GM21576 (cell line): Measurements from ENCODE around the gene LYRM4.

Source experiments
- ATAC-seq: cut with Tn5 transposase; IDR thresholded peaks from one replicate; pipeline ENCODE4 v1.9.1; 2021; ENCODE audit warnings: mild to moderate bottlenecking, moderate library complexity; ENCODE audit not compliant: unreplicated experiment

LYRM4 gene

DNA sequence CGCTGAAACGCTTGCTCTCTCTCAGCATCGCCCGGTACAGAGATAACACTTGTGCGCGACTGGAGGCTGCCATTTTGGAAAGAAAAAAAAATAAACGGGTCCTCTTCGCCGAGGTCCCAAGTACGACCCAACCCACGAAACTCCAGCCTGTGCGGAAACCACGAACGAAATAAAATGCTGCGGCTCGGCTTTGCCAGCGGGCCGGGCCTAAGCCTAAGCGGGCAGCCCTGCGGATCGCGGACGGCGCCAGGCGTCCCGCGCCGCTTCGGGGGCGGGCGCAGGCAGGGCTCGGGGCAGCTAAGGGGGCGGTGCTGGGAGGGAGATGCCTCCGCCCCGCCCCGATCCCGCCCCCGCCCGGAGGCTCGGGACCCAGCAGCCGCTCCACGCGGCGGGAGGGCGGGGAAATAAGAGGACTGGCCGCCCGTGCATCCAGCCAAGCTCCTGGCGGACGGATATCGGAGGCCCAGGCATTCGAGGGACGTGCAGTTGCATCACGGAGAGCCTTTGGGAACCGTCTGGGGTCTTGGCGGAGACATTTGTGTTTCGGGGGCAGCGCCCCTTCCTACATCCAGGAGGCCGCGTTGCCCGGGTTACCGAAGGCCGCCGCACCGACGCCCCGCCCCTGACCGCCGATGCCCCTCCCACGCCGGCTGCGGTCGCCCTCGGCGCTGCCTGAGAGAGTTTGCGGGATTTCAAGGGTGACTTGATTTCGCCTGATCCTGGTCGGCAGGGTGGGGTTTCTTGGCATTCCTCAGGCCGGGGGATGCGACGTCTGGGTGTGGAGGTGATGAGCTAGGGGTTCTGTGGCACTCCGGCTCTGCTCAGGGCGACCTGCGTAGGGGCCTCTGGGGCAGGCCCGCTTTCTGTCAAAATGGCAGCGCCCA, at the start of gene LYRM4, which contains the start of gene FARS2:
Gene LYRM4, minus strand, starts transcription at position 290 of the 884 bp plus-strand sequence. Its CDS starts 217 bp downstream, at position 73.
Gene FARS2, plus strand, starts transcription at position 853 of the 884 bp plus-strand sequence.
- peak; percentile 74 for ATAC-seq

DNA sequence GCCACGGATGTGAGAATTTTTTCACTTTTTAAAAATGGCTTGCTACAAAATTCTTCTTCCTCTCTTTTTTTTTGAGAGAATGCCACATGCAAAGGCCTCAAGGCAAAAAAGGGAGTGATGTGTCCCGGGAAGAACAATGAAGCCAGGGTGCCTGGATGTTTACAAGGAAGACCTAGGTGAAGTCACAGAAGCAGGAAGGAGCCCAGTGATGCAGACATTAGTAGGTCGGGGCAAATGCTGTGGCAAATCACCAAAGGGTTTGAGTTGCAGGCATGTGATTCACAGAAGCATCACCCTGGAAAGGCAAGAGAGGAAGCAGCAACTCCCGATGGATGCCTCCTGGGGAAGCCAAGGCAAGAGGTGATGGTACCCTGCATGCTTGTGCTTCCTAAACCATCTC, 47.3 kb upstream of the LYRM4 start:
- no peak for ATAC-seq

DNA sequence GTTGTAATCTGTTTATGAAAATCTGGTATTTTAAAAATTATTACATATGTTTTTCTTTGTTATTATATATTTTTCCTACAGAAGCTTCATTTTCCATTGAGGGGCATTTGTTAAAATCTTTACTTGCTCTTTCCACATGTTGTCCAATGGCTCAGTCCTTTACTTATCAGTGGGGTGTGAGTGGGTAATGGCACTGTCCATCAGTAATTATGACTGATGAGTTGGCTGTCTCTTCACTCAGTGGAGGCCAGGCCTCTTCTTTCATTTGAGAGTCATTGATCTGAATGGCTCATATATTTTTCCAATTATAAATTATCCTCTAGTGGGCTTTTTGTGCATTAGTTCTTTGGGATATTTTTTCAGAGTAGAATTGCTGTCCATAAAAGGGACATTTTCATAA, 46.3 kb upstream of the LYRM4 start:
- ATAC-seq, result no peak

DNA sequence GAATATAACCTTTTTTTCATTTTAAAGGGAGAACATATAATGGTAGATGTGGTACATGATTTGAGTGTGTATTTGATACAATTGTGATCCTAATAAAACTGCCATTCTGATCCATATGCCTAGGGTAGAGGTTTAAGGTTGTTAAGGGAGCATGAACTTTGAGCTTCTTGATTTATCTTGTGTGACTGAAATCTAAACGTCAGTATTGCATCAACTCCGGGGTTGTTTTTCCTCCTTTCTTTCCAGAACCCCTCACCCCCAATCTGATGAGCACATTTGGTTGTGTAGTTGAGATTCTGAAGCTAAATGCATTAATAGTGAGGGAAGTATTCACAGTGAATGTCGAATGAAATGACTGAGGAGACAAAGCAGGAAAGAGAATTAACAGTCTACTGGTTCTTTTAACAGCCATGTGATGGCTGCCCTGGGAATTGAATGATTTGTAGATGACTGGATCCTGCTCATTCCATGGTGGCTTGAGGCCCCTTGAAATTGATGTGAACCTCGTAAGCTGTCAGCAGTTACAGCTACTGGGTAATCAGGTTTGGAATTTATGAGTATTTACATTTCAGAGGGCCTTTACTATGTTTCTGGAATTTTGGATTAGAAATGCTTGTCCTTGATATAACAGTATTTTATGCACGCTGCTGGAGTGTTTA, 45.3 kb upstream of the LYRM4 start:
- no peak for ATAC-seq

DNA sequence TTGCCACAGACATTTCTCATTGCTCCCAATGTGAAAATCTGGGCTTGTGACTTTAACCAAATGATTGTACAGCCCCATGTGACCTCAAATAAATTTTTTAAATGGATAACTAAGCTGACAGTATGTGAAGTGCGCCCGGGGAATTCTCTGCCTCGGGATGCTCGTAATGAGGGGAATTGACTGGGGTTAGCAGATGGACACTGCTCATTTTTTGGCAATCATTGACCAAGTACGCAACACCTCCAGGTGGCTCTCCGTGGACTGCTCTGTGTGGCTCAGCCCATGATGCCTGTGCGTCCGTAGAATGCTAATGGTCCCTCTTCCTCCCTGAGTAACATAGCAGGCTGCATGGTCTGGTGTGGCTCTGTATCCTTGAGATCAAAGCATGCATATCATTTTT, 42.9 kb upstream of the LYRM4 start:
- ATAC-seq, result no peak

DNA sequence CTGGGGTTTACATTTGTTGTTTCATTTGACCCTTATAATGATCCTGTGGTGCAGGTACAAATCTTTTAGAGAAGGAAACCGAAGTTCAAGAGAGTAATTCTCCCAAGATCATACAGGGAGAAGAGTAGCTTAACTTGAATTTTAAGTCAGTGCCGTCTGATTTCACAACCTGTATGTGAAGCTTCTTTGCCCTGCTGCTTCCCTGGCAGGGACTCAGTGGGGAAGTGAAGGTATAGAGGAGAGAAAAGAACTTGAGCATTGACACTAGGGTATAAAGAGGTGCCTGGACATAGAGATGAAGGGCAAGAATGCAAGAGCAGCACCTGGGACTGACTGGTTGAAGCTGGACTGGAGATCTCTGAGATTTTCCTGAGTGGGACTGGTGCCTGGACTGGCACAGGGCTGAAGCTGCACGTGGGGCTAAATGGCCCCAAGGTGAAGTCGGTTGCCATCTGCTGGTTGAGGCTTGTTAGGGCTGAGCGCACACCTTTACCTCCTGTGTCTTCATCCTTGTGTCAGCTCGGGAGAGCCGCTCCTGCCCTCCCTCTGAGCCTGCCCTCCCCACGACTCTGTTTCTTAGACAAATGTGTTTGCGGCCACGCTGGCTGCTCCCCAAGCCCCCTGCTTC, 42.4 kb upstream of the LYRM4 start:
- ATAC-seq, result peak; percentile 71

DNA sequence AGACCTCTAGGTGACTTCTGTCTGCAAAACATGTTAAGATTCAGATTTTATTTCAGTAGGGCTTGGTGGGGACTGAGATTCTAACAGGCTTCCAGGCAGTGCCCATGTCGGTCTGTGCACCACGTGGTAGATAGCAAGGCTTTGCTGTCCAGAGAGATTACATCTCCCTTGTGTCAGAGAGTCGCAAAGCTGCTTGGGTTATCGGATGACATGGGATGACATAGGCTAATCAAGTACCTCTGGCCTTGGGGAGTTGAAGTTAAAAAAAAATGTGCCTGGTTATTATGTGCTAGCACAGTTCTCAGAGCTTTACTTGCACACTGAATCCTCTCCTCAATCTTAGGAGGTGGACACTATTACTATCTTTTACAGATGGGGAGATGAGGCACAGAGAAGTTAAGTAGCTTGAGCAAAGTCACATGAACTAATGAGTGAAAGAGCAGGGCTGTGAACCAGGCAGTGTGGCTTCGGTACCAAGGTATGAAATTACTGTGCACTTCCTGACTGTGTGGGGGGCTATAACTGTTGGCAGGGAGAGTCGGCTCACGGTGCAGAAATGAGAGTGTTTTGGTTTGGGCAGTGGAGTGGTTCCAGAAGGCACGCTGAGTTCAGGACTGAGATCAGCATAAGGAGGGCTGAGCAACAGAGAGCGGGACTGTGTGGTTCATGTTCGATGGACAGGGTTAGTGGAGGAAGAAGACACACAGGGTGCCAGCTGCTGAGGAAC, 41.6 kb upstream of the LYRM4 start:
- peak; percentile 77 for ATAC-seq

DNA sequence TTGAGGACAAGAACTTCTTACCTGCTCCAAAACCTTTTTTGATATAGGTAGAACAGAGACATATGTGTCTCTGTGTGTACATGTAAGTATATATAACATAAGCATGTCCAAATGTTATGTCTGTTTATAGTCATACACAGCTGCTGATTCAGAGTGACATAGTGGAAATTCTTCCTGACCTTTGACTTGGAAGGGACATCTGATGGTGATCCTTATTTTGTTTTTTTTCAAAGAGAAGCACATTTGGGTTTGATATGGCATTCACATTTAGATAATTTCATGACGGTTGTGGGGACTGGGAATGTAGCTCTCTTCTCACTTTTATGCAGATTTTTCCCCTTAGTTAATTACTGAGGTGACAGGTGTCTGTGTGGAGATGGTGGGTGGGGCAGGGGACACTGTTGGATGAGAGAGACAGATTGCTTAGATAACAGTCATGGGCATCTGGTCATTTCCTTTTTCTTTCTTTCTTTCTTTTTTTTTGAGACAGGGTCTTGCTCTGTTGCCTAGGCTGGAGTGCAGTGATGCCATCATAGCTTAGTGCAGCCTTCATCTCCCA, 39.5 kb upstream of the LYRM4 start:
- ATAC-seq, result no peak

DNA sequence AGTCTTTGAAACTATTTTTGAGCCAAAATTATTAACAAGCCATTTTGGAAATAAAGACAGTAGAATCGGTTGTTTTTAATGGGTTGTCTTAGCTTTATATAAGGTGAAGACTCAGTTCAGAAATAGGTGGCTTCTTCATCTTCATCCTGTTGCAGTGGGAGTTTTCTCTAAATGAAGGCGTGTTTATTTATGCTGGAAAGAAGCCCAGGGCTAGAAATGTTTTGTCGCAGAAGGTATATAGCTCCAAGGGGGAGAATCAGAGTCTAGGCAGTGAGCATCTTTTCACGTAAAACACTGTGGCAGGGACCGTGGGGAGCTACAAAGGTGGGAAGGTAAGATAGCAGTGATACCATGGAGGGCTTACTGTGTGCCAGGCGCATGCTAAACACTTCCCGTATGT, 34.9 kb upstream of the LYRM4 start:
- no peak for ATAC-seq

DNA sequence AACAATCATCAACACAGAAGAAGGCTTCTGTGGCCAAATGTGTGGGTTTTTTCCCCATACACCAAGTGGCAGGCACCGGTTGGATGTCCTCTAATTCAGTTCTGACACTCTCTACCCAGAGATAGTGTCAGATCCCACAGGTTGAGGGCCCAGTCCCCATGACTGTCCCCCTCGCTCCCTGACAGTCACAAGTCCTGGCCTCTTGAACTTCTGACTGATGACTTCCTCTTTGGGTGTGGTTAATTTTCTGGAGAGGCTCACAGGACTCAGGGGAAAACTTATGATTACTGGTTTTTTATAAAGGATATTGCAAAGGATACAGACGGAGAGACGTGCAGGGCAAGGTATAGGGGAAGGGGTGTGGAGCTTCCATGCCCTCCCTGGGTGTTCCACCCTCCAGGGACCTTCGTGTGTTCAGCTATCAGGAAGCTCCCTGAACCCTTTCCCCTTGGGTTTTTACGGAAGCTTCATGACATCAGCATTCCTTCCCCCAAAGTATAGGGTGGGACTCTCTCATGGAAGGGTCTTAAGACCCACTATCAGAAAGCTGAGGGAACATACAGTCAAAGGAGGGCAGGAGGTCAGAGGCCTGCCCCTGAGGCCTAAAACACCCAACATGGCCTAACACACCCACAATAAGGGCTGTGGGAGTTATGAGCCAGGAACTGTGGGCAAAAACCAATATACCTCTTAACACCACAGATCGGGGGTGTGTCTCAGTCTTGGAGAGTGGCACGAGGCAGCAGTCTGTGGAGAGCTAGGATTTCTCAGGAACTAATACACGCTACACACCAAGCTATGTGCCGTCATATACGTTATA, 33.9 kb upstream of the LYRM4 start:
- no peak for ATAC-seq

DNA sequence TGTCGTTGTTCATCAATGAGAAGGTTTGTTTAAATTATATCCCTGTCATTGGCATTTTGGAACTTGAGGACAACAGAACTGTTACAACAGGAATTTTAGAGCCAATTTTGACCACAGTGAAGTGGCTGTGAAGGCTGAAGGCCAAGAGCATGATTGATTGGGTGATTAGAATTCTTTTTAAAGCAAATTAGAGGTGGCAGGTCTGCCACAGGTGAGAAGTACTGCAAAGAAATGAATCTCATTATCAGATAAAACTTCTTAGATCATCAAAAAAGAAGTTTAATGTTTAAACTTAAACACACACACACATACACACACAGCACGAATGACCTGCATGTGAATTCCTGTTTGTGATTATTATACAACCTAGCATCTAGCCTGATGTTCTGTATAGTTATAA, 32.9 kb upstream of the LYRM4 start:
- no peak for ATAC-seq

DNA sequence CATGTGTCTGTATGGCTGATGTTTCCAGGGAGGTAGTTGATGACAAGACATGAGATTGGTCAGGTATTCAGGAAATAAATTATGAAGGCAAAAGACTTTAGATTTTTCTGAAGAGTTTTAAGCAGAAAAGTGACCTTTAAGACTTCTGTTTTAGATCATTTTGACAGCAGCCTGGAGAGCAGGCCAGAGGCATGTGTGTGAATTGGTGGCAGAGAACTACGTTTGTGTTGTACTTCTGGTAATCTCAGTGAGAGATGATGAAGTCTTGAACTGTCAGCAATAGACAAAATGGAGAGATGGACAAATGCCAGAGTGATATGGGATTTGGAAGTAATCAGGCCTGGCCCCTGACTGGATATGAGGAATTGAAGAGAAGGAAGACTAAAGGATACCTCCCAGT, 31.4 kb upstream of the LYRM4 start:
- ATAC-seq, result no peak

DNA sequence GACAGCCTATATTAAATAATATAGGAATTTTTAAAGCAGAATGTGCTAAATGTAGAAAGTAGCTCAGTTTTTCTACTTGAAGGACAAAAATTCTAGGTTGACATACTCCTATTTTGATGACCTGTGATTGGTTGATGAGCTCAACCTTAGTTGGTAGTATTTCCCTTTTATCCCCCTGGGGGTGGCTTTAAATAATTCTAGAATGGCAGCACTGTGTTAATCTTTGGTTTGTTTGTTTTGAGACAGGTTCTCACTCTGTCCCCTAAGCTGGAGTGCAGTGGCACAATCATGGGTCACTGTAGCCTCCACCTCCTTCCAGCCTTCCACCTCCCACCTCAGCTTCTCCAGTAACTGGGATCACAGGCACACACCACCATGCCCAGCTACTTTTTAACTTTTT, 29.8 kb upstream of the LYRM4 start:
- ATAC-seq, result no peak

DNA sequence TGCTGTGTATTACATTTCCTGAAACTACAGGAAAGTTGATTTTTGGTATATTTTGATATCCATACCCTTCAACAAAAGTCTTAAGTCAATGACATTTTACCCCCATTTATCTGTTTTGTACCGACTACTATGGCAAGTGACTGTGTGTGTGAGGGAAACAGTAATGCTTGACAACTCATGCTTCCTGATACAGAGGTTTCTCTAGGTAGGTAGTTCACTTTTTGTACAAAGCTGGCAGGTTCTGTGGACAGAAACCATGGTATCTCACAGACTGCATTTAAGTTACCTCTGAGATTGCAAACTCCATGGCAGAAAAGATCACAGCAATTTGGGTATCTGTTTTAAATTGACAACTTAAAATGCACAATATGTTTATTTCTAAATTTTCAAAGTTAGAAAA, 29.3 kb upstream of the LYRM4 start:
- no peak for ATAC-seq

DNA sequence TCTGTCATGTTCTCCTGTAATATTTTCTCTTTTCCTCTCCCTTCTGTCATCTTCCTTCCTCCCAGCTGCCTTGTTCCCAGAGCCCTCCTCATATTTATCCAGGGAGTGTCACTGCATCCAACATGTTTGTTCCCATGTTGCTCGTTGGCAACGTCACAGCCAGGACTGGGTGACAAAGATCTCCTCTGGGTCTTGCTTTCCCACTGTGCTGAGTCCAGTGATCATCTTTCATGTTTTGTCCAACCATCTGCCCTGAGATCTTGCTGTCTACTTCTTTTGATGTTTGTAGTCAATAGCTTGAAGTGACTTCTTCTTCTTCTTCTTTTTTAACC, 27.2 kb upstream of the LYRM4 start:
- ATAC-seq, result no peak

DNA sequence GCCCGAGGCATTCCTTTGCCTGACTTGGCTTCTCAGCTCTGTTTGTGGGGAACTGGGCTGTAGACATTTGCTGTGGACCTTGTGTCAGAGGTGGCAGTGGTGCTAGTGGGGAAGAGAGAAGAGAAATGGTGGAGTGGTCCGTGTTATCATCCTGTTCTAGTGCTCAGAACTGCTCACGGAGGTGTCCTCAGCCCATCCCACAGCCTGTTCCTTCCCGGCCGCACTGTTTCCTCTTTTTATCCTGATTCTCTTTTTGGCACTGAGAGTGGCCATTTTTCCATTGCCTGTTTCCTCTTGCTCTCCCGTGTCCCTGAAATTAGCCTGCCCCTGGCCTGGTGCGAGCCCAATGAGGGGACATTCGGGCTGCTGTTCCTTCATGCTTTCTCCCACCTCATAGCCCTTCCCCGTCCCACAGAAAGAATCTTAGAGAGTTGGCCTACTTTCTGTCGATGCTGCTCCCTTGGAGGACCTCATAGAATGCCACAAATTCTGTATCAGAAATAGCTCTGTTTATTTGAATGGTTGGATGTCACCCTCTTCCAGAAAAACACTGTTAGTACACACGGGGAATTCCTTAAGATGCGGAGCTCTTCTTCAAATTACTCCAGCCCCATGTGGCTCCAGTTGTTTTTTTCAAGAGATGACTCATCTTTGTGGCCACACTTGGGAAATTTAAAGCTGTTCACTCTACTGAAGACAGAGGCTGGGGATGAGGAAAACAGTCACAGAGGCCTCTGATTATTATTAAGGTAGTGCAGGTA, 26.6 kb upstream of the LYRM4 start:
- no peak for ATAC-seq

DNA sequence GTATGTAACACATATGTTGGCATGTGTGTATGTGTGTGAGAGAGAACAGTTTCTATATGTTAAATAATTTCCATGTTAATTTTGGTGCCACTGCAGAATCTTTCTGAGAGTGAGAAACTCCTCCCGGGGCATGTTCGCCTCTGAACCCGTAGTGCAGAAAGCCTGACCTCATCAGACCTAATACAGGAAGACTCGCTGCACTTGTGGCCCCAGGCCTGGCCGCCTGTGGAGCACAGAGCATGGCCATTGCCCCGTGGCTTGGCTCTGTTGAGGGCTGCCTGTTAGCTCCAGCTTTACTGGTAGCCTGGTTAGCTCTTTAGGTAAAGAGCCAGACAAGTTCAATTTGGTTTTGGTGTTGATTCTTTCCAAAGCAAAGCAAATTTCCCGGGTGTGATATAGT, 26.0 kb upstream of the LYRM4 start:
- ATAC-seq, result no peak

DNA sequence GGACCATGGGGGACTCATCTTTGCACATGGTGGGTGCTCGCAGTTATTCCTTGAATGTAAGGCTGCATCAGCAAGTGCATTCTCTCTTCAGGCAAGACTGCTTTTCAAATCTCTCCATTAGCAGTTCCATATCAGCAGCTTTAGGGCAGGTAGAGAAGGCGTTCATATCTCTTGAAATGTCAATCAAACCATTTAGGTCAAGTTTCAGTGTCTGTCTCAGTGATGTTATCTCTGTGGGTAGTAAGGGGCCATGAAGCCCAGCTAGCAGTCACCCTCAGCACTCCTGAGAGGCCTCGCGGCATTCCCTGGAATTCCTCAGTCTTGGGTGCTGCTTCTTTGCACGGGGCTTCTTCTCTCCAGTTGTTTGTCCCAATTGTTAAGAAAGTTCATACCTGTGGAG, 24.8 kb upstream of the LYRM4 start:
- no peak for ATAC-seq

DNA sequence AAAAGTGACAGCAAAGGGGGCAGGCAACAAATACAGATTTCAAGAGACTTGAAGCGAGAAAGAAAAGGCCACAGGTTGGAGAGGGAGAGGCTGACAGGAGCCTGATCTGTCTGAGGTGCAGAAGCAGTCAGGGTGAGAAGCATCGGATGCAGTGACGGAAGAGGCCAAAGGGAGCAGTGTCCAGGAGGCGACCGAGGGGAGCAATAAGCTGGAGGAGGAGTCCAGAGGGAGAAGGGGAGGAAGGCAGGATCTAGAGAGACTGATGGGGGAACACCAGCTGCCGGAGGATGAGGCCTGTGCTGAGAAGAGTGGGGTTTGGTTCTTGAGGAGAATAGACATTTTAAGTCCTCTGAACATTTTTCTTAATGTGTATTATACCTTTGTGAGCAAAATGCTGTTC, 24.3 kb upstream of the LYRM4 start:
- no peak for ATAC-seq
